H9 (cell line): ENCODE measurements around the gene RCC1. TPM values are rescaled to one million over a fixed set of nuclear protein-coding genes. Genes with fewer than 3 reads are reported as not detected.
A peak's percentile ranks its signal among the peaks of the same experiment; 100 is the strongest.

ENCODE experiments used
- DNase-seq: peaks from one replicate; pipeline ENCODE4 v3.0.0-alpha.2; 2017
- H2AFZ ChIP-seq: one replicate; pipeline ENCODE4 v1.6.1; 2013; ENCODE audit warnings: mild to moderate bottlenecking, low read length, control low read depth, moderate library complexity
- H2AK5ac ChIP-seq: 2 replicates; pipeline ENCODE4 v1.6.1; 2013; ENCODE audit warnings: low read length, control low read depth, mixed read lengths; ENCODE audit not compliant: insufficient read length
- H2BK120ac ChIP-seq: one replicate; pipeline ENCODE4 v1.6.1; 2013; ENCODE audit warnings: low read depth, mild to moderate bottlenecking, low read length, control low read depth, inconsistent platforms; ENCODE audit not compliant: poor library complexity, severe bottlenecking
- H2BK12ac ChIP-seq: 2 replicates; pipeline ENCODE4 v1.6.1; 2013; ENCODE audit warnings: low read length, control low read depth, mixed read lengths, low read depth; ENCODE audit not compliant: insufficient read length
- H2BK15ac ChIP-seq: 2 replicates; pipeline ENCODE4 v1.6.1; 2013; ENCODE audit warnings: low read depth, low read length, control low read depth
- H2BK20ac ChIP-seq: one replicate; pipeline ENCODE4 v1.6.1; 2013; ENCODE audit warnings: low read depth, mild to moderate bottlenecking, low read length, control low read depth, inconsistent platforms; ENCODE audit not compliant: poor library complexity, severe bottlenecking
- H2BK5ac ChIP-seq: 2 replicates; pipeline ENCODE4 v1.6.1; 2013; ENCODE audit warnings: low read length, control low read depth, mixed read lengths; ENCODE audit not compliant: insufficient read length
- H3K14ac ChIP-seq: 2 replicates; pipeline ENCODE4 v1.6.1; 2013; ENCODE audit warnings: low read length, control low read depth; ENCODE audit not compliant: insufficient read depth
- H3K18ac ChIP-seq: 2 replicates; pipeline ENCODE4 v1.6.1; 2013; ENCODE audit warnings: low read depth, mild to moderate bottlenecking, mixed read lengths, low read length, control low read depth; ENCODE audit not compliant: insufficient read length
- H3K23ac ChIP-seq: 2 replicates; pipeline ENCODE4 v1.6.1; 2013; ENCODE audit warnings: low read length, control low read depth, mixed read lengths, low read depth; ENCODE audit not compliant: insufficient read length
- H3K23me2 ChIP-seq: 2 replicates; pipeline ENCODE4 v1.6.1; 2013; ENCODE audit warnings: low read depth, mild to moderate bottlenecking, mixed read lengths, low read length, control low read depth; ENCODE audit not compliant: insufficient read length, poor library complexity, severe bottlenecking
- H3K27ac ChIP-seq: 2 replicates; pipeline ENCODE4 v1.5.1; 2013; ENCODE audit warnings: low read length, control low read depth, mixed read lengths, low read depth; ENCODE audit not compliant: insufficient read length
- H3K27me3 ChIP-seq: 2 replicates; pipeline ENCODE4 v1.6.1; 2013; ENCODE audit warnings: low read length, control low read depth, inconsistent platforms; ENCODE audit not compliant: insufficient read depth
- H3K4ac ChIP-seq: 2 replicates; pipeline ENCODE4 v1.6.1; 2013; ENCODE audit warnings: low read depth, mild to moderate bottlenecking, control low read depth, inconsistent platforms, low read length, moderate library complexity
- H3K4me1 ChIP-seq: 2 replicates; pipeline ENCODE4 v1.6.1; 2013; ENCODE audit warnings: low read length, control low read depth, inconsistent platforms; ENCODE audit not compliant: insufficient read depth
- H3K4me2 ChIP-seq: 2 replicates; pipeline ENCODE4 v1.6.1; 2013; ENCODE audit warnings: low read length, control low read depth, mixed read lengths; ENCODE audit not compliant: insufficient read length, insufficient read depth
- H3K56ac ChIP-seq: 2 replicates; pipeline ENCODE4 v1.6.1; 2013; ENCODE audit warnings: low read depth, mild to moderate bottlenecking, mixed read lengths, low read length, control low read depth; ENCODE audit not compliant: insufficient read length
- H3K79me1 ChIP-seq: 2 replicates; pipeline ENCODE4 v1.6.1; 2013; ENCODE audit warnings: low read depth, mild to moderate bottlenecking, moderate library complexity, low read length, control low read depth, inconsistent platforms; ENCODE audit not compliant: insufficient read depth, poor library complexity, severe bottlenecking
- H3K79me2 ChIP-seq: 2 replicates; pipeline ENCODE4 v1.6.1; 2013; ENCODE audit warnings: low read length, control low read depth, inconsistent platforms; ENCODE audit not compliant: insufficient read depth
- H3K9ac ChIP-seq: 2 replicates; pipeline ENCODE4 v1.6.1; 2013; ENCODE audit warnings: low read length, control low read depth, mixed read lengths; ENCODE audit not compliant: insufficient read length; ENCODE audit errors: extremely low read depth
- H3K9me3 ChIP-seq: one replicate; pipeline ENCODE4 v1.6.1; 2013; ENCODE audit warnings: low read depth, low read length, inconsistent platforms; ENCODE audit not compliant: control insufficient read depth
- H3T11ph ChIP-seq: one replicate; pipeline ENCODE4 v1.6.1; 2013; ENCODE audit warnings: mild to moderate bottlenecking, low read length, control low read depth, inconsistent platforms
- H4K20me1 ChIP-seq: one replicate; pipeline ENCODE4 v1.6.1; 2013; ENCODE audit not compliant: control insufficient read depth, insufficient read length, insufficient read depth
- H4K5ac ChIP-seq: 2 replicates; pipeline ENCODE4 v1.6.1; 2013; ENCODE audit warnings: low read depth, mild to moderate bottlenecking, mixed read lengths, low read length, control low read depth; ENCODE audit not compliant: insufficient read length
- H4K8ac ChIP-seq: replicated peaks from 2 replicates; pipeline ENCODE4 v1.6.1; 2013; ENCODE audit warnings: low read length, control low read depth, mixed read lengths, low read depth; ENCODE audit not compliant: insufficient read length
- H4K91ac ChIP-seq: 2 replicates; pipeline ENCODE4 v1.6.1; 2013; ENCODE audit warnings: low read depth, mild to moderate bottlenecking, moderate library complexity, mixed read lengths, low read length, control low read depth; ENCODE audit not compliant: insufficient read length
- H3K27ac Mint-ChIP-seq, 3 experiments: 2 replicates in 2 of 3; 3 replicates in 1 of 3; pipeline ENCODE4 v1.8.0; 2020 to 2021; ENCODE audit warnings: mixed read lengths in 3 of 3, mild to moderate bottlenecking in 1 of 3, moderate library complexity in 1 of 3
- H3K27me3 Mint-ChIP-seq: 2 replicates; pipeline ENCODE4 v1.8.0; 2021; ENCODE audit warnings: low read depth, mild to moderate bottlenecking, moderate library complexity, mixed read lengths
- H3K36me3 Mint-ChIP-seq, 3 experiments: 2 replicates in 2 of 3; 3 replicates in 1 of 3; pipeline ENCODE4 v1.8.0; 2020 to 2021; ENCODE audit warnings: low read depth in 3 of 3, mixed read lengths in 3 of 3; ENCODE audit not compliant: insufficient read depth in 1 of 3
- H3K4me1 Mint-ChIP-seq, 2 experiments: 2 replicates each; pipeline ENCODE4 v1.8.0; 2020; ENCODE audit warnings: mixed read lengths in 2 of 2
- H3K4me3 Mint-ChIP-seq, 2 experiments: 2 replicates in 1 of 2; 3 replicates in 1 of 2; pipeline ENCODE4 v1.8.0; 2020 to 2021; ENCODE audit warnings: mild to moderate bottlenecking in 2 of 2, mixed read lengths in 2 of 2, moderate library complexity in 1 of 2
- H3K9me3 Mint-ChIP-seq, 2 experiments: 2 replicates in 1 of 2; 3 replicates in 1 of 2; pipeline ENCODE4 v1.8.0; 2020; ENCODE audit warnings: mild to moderate bottlenecking in 2 of 2, mixed read lengths in 2 of 2, moderate library complexity in 1 of 2
- WGBS: extraction: QIAGEN DNeasy Blood & Tissue Kit; methylation state at CpG from one replicate; pipeline ENCODE4 v1.1.7; 2013; ENCODE audit warnings: missing lambda C conversion rate, low lambda C conversion rate, mixed read lengths; ENCODE audit not compliant: insufficient read length; ENCODE audit errors: extremely low coverage; 5-methylcytosine and 5-hydroxymethylcytosine counted together
- total RNA-seq: library from RNA; stranded (reverse); gene quantifications from 2 replicates; pipeline ENCODE4 v1.2.1, GENCODE V29; 2021
- TF ChIP-seq, protein P1 (sequence below): fragments of 200-600 bp; sonication (generic); conservative IDR thresholded peaks from 3 replicates; pipeline ENCODE4 v1.8.0; 2021; ENCODE audit warnings: antibody characterized with exemption, mild to moderate bottlenecking

Gene RCC1
- total RNA-seq, 1 experiment from 2014 or later = 93.6 TPM

DNA sequence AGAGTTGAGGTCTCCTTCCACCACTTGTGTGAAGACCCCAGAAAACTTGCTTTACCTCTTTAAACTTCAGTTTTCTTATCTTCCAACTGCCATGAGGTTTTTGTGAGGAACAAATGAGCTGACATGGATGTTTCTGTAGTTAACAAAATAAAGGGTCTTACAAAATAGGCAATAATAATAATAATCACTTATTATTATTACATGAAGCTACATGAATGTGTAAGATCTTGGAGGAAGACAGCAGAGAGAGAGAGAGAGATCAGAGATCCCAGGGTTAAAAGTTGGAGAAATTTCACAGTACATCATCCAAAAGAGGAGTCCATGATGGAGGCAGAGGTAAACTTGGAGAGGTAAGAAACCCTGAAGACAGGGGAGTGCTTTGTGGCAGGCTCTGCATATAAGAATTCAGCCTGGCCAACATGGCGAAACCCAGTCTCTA is 10.7 kb downstream of the RCC1 start:
- H2AFZ ChIP-seq = no peak overlapping the region
- H3K27ac ChIP-seq = no peak overlapping the region
- no peak overlapping the region for H2BK120ac ChIP-seq
- Mint-ChIP-seq H3K4me1 (peaks cover 22 to 32% of the 10 kb centered on the region in 2 experiments), H3K27me3 (peaks cover 12% of the 10 kb centered on the region), H3K4me3 (peak overlapping the region; percentile 7 to 74; a peak in 2 of 5 replicates), H3K36me3 (peaks cover 18 to 32% (median 26%) of the 10 kb centered on the region in 3 experiments), H3K9me3 (0 out of 5 replicates have a peak, but pooled peaks cover 0 to 3% of the 10 kb centered on the region in 2 experiments), H3K27ac (peak overlapping the region in 2 of 3 experiments; percentile 73 to 87; a peak in 4 of 7 replicates)
- H4K91ac ChIP-seq = no peak overlapping the region
- H2AK5ac ChIP-seq = no peak overlapping the region
- WGBS = no CpG with 5 or more reads among the region's 1 CpG
- no peak overlapping the region for H3K4me2 ChIP-seq
- H3K23me2 ChIP-seq = peaks cover 8% of the 10 kb centered on the region
- no peaks in the 10 kb centered on the region for H3K9me3 ChIP-seq
- H3K4ac ChIP-seq = no peak overlapping the region
- no peak overlapping the region for H2BK15ac ChIP-seq
- no peak overlapping the region for H3K18ac ChIP-seq
- H3K14ac ChIP-seq = no peak overlapping the region
- H4K8ac ChIP-seq = no peak overlapping the region
- TF ChIP-seq, protein P1, sequence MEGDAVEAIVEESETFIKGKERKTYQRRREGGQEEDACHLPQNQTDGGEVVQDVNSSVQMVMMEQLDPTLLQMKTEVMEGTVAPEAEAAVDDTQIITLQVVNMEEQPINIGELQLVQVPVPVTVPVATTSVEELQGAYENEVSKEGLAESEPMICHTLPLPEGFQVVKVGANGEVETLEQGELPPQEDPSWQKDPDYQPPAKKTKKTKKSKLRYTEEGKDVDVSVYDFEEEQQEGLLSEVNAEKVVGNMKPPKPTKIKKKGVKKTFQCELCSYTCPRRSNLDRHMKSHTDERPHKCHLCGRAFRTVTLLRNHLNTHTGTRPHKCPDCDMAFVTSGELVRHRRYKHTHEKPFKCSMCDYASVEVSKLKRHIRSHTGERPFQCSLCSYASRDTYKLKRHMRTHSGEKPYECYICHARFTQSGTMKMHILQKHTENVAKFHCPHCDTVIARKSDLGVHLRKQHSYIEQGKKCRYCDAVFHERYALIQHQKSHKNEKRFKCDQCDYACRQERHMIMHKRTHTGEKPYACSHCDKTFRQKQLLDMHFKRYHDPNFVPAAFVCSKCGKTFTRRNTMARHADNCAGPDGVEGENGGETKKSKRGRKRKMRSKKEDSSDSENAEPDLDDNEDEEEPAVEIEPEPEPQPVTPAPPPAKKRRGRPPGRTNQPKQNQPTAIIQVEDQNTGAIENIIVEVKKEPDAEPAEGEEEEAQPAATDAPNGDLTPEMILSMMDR = no peak
- DNase-seq = no peak
- H3K56ac ChIP-seq = no peak overlapping the region
- no peak overlapping the region for H3T11ph ChIP-seq
- H3K27me3 ChIP-seq = no peaks in the 10 kb centered on the region
- no peak overlapping the region for H2BK5ac ChIP-seq
- H3K23ac ChIP-seq = no peak overlapping the region
- H2BK12ac ChIP-seq = no peak overlapping the region
- H2BK20ac ChIP-seq = no peak overlapping the region
- no peak overlapping the region for H4K5ac ChIP-seq
- no peak overlapping the region for H3K9ac ChIP-seq
- peaks cover 7% of the 10 kb centered on the region for H3K4me1 ChIP-seq
- H4K20me1 ChIP-seq = no peaks in the 10 kb centered on the region
- H3K79me1 ChIP-seq = no peaks in the 10 kb centered on the region
- H3K79me2 ChIP-seq = peaks cover 13% of the 10 kb centered on the region; the same call in 1 of the 2 replicates
